ENCODE results near the gene CTDP1. TPM values are rescaled to one million over a fixed set of nuclear protein-coding genes. Genes with fewer than 3 reads are reported as not detected.

The CTDP1 gene
- total RNA-seq, 1 donor from 2014 or later = 23.9 TPM

- H3K36me3 Mint-ChIP-seq (ENCODE audit: insufficient read depth) = peaks cover 37% of the 10 kb centered on the region
- H3K9me3 Mint-ChIP-seq (ENCODE audit: low read depth) = peaks cover 4% of the 10 kb centered on the region
- no peaks in the 10 kb centered on the region for H3K4me1 Mint-ChIP-seq (ENCODE audit: low read depth)
Measured at GRCh38 chr18:79732721-79733025, 53.1 kb downstream of the CTDP1 start.

GRCh38 chr18:79733135-79733701 is 53.6 kb downstream of the CTDP1 start:
- TF ChIP-seq, protein P1, sequence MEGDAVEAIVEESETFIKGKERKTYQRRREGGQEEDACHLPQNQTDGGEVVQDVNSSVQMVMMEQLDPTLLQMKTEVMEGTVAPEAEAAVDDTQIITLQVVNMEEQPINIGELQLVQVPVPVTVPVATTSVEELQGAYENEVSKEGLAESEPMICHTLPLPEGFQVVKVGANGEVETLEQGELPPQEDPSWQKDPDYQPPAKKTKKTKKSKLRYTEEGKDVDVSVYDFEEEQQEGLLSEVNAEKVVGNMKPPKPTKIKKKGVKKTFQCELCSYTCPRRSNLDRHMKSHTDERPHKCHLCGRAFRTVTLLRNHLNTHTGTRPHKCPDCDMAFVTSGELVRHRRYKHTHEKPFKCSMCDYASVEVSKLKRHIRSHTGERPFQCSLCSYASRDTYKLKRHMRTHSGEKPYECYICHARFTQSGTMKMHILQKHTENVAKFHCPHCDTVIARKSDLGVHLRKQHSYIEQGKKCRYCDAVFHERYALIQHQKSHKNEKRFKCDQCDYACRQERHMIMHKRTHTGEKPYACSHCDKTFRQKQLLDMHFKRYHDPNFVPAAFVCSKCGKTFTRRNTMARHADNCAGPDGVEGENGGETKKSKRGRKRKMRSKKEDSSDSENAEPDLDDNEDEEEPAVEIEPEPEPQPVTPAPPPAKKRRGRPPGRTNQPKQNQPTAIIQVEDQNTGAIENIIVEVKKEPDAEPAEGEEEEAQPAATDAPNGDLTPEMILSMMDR (IDR thresholded peaks at IDR 0.05; ENCODE audit: unreplicated experiment) = no peak
- no peak for DNase-seq (ENCODE audit: low spot score, unreplicated experiment)
- peaks cover 36% of the 10 kb centered on the region for H3K36me3 Mint-ChIP-seq (ENCODE audit: insufficient read depth)
- no peaks in the 10 kb centered on the region for H3K4me1 Mint-ChIP-seq (ENCODE audit: low read depth)
- H3K9me3 Mint-ChIP-seq (ENCODE audit: low read depth) = peaks cover 4% of the 10 kb centered on the region
- H3K27me3 Mint-ChIP-seq = no peaks in the 10 kb centered on the region
- no peak overlapping the region for H3K4me3 Mint-ChIP-seq (ENCODE audit: low read depth)
- H3K27ac Mint-ChIP-seq = no peak overlapping the region

More at GRCh38 chr18:79732721-79733025, 53.1 kb downstream of the CTDP1 start:
- TF ChIP-seq, protein P1 (IDR thresholded peaks at IDR 0.05; ENCODE audit: unreplicated experiment) = no peak
- H3K4me3 Mint-ChIP-seq (ENCODE audit: low read depth) = no peak overlapping the region
- DNase-seq (ENCODE audit: low spot score, unreplicated experiment) = no peak
- no peak overlapping the region for H3K27ac Mint-ChIP-seq
- H3K27me3 Mint-ChIP-seq = no peaks in the 10 kb centered on the region

GRCh38 chr18:79733986-79734770 is 54.6 kb downstream of the CTDP1 start:
- H3K36me3 Mint-ChIP-seq (ENCODE audit: insufficient read depth) = peaks cover 38% of the 10 kb centered on the region
- no peak for DNase-seq (ENCODE audit: low spot score, unreplicated experiment)
- no peak overlapping the region for H3K27ac Mint-ChIP-seq
- no peak overlapping the region for H3K4me3 Mint-ChIP-seq (ENCODE audit: low read depth)
- H3K27me3 Mint-ChIP-seq = no peaks in the 10 kb centered on the region
- no peaks in the 10 kb centered on the region for H3K4me1 Mint-ChIP-seq (ENCODE audit: low read depth)
- peaks cover 4% of the 10 kb centered on the region for H3K9me3 Mint-ChIP-seq (ENCODE audit: low read depth)
- TF ChIP-seq, protein P1 (IDR thresholded peaks at IDR 0.05; ENCODE audit: unreplicated experiment) = no peak

- DNase-seq (ENCODE audit: low spot score, unreplicated experiment) = no peak
- Mint-ChIP-seq H3K9me3 (ENCODE audit: low read depth) (peaks cover 4% of the 10 kb centered on the region), H3K36me3 (ENCODE audit: insufficient read depth) (peaks cover 31% of the 10 kb centered on the region), H3K27me3 (no peaks in the 10 kb centered on the region), H3K27ac (no peak overlapping the region), H3K4me3 (ENCODE audit: low read depth) (no peak overlapping the region), H3K4me1 (ENCODE audit: low read depth) (no peaks in the 10 kb centered on the region)
- TF ChIP-seq, protein P1 (IDR thresholded peaks at IDR 0.05; ENCODE audit: unreplicated experiment) = no peak
Measured at GRCh38 chr18:79735071-79735980, 55.7 kb downstream of the CTDP1 start.

DNA sequence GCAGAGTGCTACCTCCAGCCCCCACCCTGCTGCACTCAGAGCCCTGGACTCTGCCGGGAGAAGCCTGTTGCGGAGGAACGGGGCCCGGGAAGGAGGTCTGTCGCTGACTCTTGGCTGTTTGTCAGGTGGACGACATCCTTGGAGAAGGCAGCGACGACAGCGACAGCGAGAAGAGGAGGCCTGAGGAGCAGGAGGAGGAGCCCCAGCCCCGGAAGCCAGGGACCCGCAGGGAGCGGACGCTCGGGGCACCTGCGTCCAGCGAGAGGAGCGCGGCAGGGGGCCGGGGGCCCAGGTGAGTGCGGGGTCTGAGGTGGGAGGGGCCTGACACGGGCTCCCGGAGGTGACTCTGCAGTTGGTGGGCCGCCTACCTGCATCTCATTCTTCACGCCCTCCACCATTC is 56.6 kb downstream of the CTDP1 start:
- TF ChIP-seq, protein P1 (IDR thresholded peaks at IDR 0.05; ENCODE audit: unreplicated experiment) = no peak
- DNase-seq (ENCODE audit: low spot score, unreplicated experiment) = no peak
- Mint-ChIP-seq H3K36me3 (ENCODE audit: insufficient read depth) (peaks cover 27% of the 10 kb centered on the region), H3K9me3 (ENCODE audit: low read depth) (peaks cover 4% of the 10 kb centered on the region), H3K27me3 (no peaks in the 10 kb centered on the region), H3K27ac (no peak overlapping the region), H3K4me1 (ENCODE audit: low read depth) (no peaks in the 10 kb centered on the region), H3K4me3 (ENCODE audit: low read depth) (no peak overlapping the region)

Measured in progenitor cell of endocrine pancreas (in vitro differentiated cells).